GM20000 (cell line): Measurements from ENCODE around the gene POU5F1.
A peak's percentile ranks its signal among the peaks of the same experiment; 100 is the strongest.
"Not testable (repeated sequence)": the region's sequence is repeated elsewhere in the genome, so short reads cannot be mapped to it uniquely, and the experiment has no call there.

Experiments used
- DNase-seq: peaks from one replicate; pipeline ENCODE4 v3.0.0; 2012; ENCODE audit warnings: low spot score
- CTCF ChIP-seq: IDR thresholded peaks from 2 replicates; pipeline ENCODE4 v1.5.1; 2012; ENCODE audit warnings: mild to moderate bottlenecking, control low read depth; ENCODE audit errors: extremely low read depth, missing control alignments

The POU5F1 gene

DNA sequence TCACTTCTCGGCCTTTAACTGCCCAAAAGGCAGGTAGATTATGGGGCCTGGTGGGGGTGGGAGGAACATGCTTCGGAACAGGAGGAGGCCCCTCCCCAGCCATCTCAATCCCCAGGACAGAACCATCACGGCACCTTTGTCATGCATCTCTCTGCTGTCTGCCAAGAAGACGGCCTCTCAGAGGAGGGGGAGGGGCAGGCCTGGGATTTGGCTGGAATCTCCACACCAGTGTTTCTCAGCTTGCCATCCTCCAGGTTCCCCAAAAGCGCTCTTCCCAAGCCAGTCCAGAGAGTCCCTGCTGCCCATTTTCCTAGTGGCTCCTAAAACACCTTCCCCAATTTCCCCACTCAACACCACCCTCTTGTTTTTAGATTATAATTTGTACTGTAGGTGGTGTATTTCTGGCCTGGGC, 2.5 kb upstream of the POU5F1 start:
- TF ChIP-seq CTCF: no peak
- DNase-seq: no peak

DNA sequence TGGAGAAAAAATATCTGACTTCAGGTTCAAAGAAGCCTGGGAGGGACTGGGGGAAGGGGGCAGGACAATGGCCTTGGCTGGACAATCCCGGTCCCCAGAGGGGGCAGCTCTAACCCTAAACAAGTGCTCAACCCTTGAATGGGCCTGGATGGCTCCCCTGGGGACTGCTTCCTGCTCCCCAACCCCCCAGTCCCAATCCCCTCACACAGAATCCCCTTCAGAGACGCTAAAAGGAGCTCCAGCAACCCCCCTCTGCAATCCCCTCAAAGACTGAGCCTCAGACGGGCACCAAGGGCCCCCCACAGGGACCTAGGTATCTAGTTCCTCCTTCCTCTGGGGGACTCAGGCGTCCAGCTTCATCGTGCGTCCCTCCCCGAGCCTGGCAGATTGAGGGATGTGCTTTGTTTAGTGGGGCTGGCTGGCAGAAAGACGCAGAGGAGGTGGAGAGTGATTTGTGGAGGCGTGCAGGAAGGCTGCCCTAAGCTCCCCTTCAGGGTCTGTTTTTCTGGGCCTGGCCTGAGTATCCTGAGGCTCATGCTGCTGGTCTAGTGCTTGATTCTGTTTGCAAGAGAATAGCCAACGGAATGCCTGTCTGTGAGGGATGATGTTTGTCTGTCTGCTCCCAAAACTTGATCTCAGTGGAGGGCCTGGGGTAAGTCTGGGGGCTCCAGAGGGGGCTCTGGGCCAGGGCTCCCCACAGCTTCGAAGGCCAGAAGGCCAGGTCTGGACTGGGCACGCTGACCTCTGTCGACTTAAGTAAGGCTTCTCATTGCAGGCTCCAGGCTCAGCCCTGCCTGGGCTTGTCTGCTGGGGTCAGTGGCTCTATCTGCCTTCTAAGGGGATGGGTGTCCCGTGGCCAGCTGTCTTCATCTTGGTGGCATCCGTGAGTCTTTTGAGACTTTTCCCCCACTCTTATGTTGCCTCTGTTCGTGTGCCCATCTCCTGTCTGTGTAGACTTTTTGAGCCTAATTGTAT, 1.7 kb upstream of the POU5F1 start:
- no peak for DNase-seq
- no peak for TF ChIP-seq CTCF

DNA sequence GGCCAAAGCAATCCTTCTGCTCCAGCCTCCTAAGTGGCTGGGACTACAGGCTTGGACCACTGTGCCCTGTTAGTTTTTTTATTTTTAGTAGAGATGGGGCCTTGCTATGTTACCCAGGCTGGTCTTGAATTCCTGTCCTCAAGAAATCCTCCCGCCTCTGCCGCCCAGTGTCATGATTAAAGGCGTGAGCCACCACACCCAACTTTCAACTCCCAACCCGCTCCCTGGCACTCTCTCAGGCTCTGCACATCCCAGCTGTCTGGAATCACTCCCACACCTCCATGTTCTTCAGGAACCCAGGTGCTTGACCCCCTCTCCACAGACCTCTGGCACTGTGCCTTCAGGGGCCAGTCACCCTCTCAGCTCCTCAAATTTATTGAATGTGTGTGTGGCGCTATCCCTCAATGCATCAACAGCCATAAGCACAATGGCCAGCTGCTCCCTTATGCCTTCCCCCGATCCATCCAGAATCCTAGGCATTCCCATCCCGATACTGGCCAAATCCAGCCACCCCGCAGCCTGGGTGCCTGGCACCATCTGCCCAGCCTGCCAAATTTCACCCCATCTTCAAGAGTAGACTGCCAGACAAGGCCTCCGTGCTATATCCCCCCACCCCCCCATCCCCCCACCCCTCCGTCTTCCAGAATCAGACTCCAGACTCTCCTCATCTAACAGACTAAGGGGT, 647 bp upstream of the POU5F1 start:
- no peak for DNase-seq
- no peak for TF ChIP-seq CTCF

GRCh38 chr6:31169858-31170599, 453 bp downstream of the POU5F1 start:
- DNase-seq: not testable (repeated sequence)

DNA sequence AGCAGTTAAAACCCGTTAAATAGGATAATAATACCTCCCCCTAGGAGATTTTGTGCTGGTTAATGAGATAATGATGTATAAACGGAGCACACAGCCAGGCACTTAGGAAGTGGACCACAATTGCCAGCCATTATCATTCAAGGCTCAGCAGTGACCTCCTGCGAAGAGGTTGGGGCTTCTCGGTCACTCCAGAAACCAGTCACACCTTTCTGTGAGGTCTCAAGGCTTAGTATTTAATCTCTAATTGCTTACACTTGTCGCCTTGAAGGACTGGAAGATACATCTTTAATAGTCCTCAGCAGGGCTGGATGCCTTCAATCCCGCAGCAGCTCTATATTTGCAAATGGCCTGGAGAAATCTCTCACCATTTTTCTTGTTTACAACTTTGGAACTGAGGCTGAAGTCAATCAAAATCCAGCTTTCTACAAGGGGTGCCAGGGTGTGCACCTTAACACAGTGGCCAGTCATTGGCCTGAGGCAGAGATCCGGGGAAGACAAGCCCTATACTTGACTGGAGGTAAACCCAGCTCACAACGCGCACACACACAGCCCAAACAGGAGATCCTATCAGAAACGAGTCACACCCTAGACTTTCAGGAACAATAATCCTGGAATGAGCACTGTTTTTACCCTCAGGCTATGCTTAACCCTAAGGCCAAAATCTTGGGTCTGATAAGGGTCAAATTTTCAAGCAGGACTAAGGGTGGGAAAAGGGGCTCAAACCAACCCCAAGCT, 1.2 kb downstream of the POU5F1 start:
- TF ChIP-seq CTCF: no peak
- DNase-seq: no peak

DNA sequence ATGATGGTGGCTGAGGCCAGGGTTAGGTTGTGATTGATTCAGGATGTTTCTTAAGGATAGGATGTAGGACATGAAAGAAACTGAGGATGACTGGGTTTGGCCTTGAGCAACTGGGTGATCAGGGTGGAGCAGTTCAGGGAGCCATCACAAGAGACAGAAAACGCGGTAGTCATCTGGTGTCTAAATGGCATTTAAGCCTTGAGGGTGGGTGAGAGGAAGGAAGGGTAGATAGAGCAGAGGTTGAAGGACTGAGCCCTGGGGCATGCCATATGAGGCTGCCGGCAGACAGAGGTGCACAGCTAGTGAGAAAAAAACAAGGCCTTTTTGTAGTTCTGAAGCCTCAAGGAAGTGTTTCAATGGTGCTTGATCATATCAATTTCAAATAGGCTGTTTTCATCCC, 1.9 kb downstream of the POU5F1 start:
- DNase-seq: no peak
- TF ChIP-seq CTCF: no peak

DNA sequence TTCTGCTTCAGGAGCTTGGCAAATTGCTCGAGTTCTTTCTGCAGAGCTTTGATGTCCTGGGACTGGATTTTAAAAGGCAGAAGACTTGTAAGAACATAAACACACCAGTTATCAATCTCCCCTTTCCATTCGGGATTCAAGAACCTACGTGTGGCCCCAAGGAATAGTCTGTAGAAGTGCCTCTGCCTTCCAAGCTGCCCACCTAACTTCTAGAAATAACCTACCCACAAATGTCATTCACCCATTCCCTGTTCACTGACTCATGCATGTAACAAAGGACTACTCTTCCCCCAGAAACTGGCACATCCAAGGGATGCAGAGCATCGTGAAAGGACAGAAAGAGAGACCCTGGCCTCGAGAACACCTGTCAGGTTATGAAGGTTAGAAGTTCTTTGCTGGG, 4.5 kb downstream of the POU5F1 start:
- no peak for TF ChIP-seq CTCF
- DNase-seq: no peak

DNA sequence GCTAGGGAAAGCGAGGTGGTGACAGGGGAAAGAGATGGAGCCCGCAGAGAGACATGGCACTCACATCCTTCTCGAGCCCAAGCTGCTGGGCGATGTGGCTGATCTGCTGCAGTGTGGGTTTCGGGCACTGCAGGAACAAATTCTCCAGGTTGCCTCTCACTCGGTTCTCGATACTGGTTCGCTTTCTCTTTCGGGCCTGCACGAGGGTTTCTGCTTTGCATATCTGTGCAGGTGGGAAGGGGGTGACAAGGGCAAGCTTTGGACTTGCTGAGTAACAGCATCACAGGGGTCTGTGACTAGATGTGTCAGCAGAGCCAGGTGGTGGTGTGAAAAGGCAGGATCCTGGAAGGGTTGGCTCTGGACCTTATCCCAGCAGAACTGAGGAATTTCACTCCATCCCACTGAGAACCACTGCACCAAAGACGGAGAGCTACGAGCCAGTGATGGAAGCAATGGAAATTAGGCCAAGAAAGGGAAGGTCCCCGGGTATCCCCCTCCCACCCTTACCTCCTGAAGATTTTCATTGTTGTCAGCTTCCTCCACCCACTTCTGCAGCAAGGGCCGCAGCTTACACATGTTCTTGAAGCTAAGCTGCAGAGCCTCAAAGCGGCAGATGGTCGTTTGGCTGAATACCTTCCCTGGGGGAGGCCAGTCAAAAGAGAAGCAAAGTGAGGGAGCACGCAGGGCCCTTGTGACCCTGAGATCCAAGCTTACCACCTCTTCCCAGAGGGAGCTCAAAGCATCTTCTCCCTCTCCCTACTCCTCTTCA, 5.2 kb downstream of the POU5F1 start:
- DNase-seq: peak; percentile 74

DNA sequence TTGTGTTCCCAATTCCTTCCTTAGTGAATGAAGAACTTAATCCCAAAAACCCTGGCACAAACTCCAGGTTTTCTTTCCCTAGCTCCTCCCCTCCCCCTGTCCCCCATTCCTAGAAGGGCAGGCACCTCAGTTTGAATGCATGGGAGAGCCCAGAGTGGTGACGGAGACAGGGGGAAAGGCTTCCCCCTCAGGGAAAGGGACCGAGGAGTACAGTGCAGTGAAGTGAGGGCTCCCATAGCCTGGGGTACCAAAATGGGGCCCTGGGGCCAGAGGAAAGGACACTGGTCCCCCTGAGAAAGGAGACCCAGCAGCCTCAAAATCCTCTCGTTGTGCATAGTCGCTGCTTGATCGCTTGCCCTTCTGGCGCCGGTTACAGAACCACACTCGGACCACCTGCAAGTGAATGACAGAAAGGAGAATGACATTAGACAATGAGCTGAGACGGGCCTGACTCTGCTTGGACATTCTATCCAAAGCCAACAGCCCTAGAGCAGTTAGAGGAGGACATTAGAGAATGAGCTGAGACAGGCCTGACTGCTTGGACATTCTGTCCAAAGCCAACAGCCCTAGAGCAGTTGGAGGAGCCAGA, 5.9 kb downstream of the POU5F1 start:
- DNase-seq: not testable (repeated sequence)
